ENCODE measurements around the gene POU6F2. TPM values are rescaled to one million over a fixed set of nuclear protein-coding genes. Genes with fewer than 3 reads are reported as not detected.
A peak's percentile ranks its signal among the peaks of the same experiment; 100 is the strongest.

Gene POU6F2
- total and polyA plus RNA-seq, 9 of the 15 experiments (the other 6 are each of a cell fraction or from before 2014, with no cell fraction given), result 0.29 to 1.5 (median 0.96) TPM

DNA sequence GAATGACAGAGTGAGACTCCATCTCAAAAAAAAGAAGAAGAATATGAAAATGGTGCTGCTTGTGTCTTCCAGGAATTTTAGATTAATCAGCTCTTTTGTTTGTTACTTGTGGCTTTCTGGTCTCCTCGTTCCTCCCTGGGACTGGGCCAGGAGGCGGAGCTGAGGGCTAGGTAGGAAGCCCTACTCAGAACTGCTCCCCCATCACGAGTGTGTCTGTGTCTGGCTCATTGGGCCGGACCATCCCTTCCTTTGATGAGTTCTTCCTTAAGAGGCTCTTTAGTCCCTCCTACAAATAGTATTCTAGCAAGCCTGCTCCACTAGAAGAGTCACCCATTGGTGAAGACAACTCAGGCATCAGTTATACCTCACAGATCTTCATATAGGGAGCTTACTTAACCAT is 531.7 kb downstream of the POU6F2 start (continued):
- TF ChIP-seq TEAD1 (CRISPR knock-in tag; IDR thresholded peaks at IDR 0.05), result no peak
- TF ChIP-seq ZNF644 (tag; IDR thresholded peaks at IDR 0.05; ENCODE audit: low read depth), result no peak
- no peak for TF ChIP-seq U2AF2 (optimal IDR thresholded peaks at IDR 0.05; ENCODE audit: low read depth, low read length)
- TF ChIP-seq ERF (CRISPR knock-in tag; IDR thresholded peaks at IDR 0.05), result no peak

DNA sequence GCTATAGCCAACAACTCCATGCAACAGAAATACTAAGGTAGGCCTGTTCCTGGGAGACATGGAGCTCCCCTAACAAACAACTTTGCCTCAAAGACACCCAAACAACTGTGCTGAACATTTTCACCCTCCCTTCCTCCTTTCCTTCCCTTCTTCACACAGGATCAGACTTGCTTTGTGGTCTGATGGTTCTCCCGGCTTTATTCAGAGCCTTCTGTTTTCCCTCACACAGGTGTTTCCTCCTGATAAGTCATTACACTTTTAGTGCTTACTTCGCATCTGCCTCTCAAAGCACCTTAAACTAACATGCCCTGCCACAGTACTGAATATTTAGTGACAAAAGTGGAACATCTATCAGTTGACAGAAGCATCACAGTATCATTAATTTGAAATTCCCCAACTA is 532.2 kb downstream of the POU6F2 start:
- CTCF ChIA-PET (ENCODE audit: low intra/inter-chr PET ratio), result no interaction called here
- no peak overlapping the region for H2AFZ ChIP-seq (ENCODE audit: low read depth, low read length)
- WGBS (ENCODE audit: insufficient coverage, low coverage, missing lambda C conversion rate), result 3% methylated on average over 2 of the region's 2 CpGs

More for the DNA sequence above, 532.2 kb downstream of the POU6F2 start:
- H3K27ac ChIP-seq (ENCODE audit: extremely low read depth, low read depth, low read length), result no peak overlapping the region
- no peaks in the 10 kb centered on the region for H3K36me3 ChIP-seq (ENCODE audit: control insufficient read depth, insufficient read depth, low read length)
- POLR2A ChIA-PET, result interaction anchor here (1.0 kb wide), 1 partner anchor 24 kb away, joined by 4 read pairs; no protein-coding TSS in a partner anchor
- H4K20me1 ChIP-seq (replicated peaks; ENCODE audit: control insufficient read depth, insufficient read depth, low read length), result no peaks in the 10 kb centered on the region
- ATAC-seq (peak; percentile 31; the same call in 1 of the 3 replicates), DNase-seq (ENCODE audit: extremely low read depth in 1 of 4, low spot score in 3 of 4) (peak in 2 of 4 experiments; percentile 24 to 28), FAIRE-seq (peak; percentile 37)
- TF ChIP-seq NFIC (IDR thresholded peaks at IDR 0.05) (no peak), RBM34 (IDR thresholded peaks at IDR 0.05; ENCODE audit: borderline replicate concordance, insufficient read depth, low read length) (no peak), IFI16 (CRISPR knock-in tag; IDR thresholded peaks at IDR 0.05) (no peak), CBFA2T3 (IDR thresholded peaks at IDR 0.05) (peak; percentile 44; the same call in 1 of the 2 replicates), TCF3 (CRISPR knock-in tag; IDR thresholded peaks at IDR 0.05) (peak; percentile 53), TEAD4 (IDR thresholded peaks at IDR 0.05; ENCODE audit: low read length) (peak; percentile 32; the same call in 1 of the 2 replicates), TEAD4 (CRISPR knock-in tag; IDR thresholded peaks at IDR 0.05; ENCODE audit: borderline replicate concordance) (no peak), ARID1B (IDR thresholded peaks at IDR 0.05) (peak; percentile 52; the same call in 1 of the 2 replicates), ZNF41 (CRISPR knock-in tag; conservative IDR thresholded peaks at IDR 0.05) (no peak), TAL1 (IDR thresholded peaks at IDR 0.05) (peak; percentile 53)
- TF ChIP-seq, protein P1, sequence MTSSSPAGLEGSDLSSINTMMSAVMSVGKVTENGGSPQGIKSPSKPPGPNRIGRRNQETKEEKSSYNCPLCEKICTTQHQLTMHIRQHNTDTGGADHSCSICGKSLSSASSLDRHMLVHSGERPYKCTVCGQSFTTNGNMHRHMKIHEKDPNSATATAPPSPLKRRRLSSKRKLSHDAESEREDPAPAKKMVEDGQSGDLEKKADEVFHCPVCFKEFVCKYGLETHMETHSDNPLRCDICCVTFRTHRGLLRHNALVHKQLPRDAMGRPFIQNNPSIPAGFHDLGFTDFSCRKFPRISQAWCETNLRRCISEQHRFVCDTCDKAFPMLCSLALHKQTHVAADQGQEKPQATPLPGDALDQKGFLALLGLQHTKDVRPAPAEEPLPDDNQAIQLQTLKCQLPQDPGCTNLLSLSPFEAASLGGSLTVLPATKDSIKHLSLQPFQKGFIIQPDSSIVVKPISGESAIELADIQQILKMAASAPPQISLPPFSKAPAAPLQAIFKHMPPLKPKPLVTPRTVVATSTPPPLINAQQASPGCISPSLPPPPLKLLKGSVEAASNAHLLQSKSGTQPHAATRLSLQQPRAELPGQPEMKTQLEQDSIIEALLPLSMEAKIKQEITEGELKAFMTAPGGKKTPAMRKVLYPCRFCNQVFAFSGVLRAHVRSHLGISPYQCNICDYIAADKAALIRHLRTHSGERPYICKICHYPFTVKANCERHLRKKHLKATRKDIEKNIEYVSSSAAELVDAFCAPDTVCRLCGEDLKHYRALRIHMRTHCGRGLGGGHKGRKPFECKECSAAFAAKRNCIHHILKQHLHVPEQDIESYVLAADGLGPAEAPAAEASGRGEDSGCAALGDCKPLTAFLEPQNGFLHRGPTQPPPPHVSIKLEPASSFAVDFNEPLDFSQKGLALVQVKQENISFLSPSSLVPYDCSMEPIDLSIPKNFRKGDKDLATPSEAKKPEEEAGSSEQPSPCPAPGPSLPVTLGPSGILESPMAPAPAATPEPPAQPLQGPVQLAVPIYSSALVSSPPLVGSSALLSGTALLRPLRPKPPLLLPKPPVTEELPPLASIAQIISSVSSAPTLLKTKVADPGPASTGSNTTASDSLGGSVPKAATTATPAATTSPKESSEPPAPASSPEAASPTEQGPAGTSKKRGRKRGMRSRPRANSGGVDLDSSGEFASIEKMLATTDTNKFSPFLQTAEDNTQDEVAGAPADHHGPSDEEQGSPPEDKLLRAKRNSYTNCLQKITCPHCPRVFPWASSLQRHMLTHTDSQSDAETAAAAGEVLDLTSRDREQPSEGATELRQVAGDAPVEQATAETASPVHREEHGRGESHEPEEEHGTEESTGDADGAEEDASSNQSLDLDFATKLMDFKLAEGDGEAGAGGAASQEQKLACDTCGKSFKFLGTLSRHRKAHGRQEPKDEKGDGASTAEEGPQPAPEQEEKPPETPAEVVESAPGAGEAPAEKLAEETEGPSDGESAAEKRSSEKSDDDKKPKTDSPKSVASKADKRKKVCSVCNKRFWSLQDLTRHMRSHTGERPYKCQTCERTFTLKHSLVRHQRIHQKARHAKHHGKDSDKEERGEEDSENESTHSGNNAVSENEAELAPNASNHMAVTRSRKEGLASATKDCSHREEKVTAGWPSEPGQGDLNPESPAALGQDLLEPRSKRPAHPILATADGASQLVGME (CRISPR knock-in tag; IDR thresholded peaks at IDR 0.05), result no peak
- TF ChIP-seq, protein P2, sequence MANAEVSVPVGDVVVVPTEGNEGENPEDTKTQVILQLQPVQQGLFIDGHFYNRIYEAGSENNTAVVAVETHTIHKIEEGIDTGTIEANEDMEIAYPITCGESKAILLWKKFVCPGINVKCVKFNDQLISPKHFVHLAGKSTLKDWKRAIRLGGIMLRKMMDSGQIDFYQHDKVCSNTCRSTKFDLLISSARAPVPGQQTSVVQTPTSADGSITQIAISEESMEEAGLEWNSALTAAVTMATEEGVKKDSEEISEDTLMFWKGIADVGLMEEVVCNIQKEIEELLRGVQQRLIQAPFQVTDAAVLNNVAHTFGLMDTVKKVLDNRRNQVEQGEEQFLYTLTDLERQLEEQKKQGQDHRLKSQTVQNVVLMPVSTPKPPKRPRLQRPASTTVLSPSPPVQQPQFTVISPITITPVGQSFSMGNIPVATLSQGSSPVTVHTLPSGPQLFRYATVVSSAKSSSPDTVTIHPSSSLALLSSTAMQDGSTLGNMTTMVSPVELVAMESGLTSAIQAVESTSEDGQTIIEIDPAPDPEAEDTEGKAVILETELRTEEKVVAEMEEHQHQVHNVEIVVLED (CRISPR knock-in tag; IDR thresholded peaks at IDR 0.05), result no peak
- no TSS peak for BruUV-seq (replicated peaks)
- intact Hi-C loops (cut with micrococcal nuclease), result no loop called here
- no peak overlapping the region for H3K4me2 ChIP-seq (ENCODE audit: insufficient read depth, low read length)
- no peaks in the 10 kb centered on the region for H3K9me1 ChIP-seq (ENCODE audit: control insufficient read depth, insufficient read depth, low read length)
- peaks cover 7 to 12% of the 10 kb centered on the region in 2 experiments; a peak in 4 of 5 replicates for H3K27me3 ChIP-seq (ENCODE audit: control insufficient read depth in 2 of 2, insufficient read depth in 2 of 2, low read length in 2 of 2)
- H3K4me3 ChIP-seq, result no peak overlapping the region
- H3K9me3 ChIP-seq (replicated peaks; ENCODE audit: control insufficient read depth, insufficient read depth, low read depth, low read length), result no peaks in the 10 kb centered on the region
- peaks cover 0 to 6% of the 10 kb centered on the region in 2 experiments; a peak in 2 of 5 replicates for H3K4me1 ChIP-seq (replicated peaks in 1 of 2; ENCODE audit: control insufficient read depth in 2 of 2, insufficient read depth in 2 of 2, low read length in 2 of 2)
- H3K9ac ChIP-seq (ENCODE audit: insufficient read depth in 1 of 2, low read depth in 2 of 2, low read length in 2 of 2), result no peak overlapping the region
- no peaks in the 10 kb centered on the region for H3K79me2 ChIP-seq (ENCODE audit: control insufficient read depth, insufficient read depth, low read length)
- in situ Hi-C loops (cut with MboI), result loop anchor here (25.0 kb wide), 1 partner anchor 1098 kb away; no protein-coding TSS in a partner anchor
